Neural cell (in vitro differentiated cells): Measurements from ENCODE around the gene MAST1.

Experiments used
- RAD21 ChIP-seq: fragments of 450-650 bp; conservative IDR thresholded peaks from 2 replicates; pipeline ENCODE4 v1.6.1; 2014; ENCODE audit warnings: antibody characterized with exemption, mild to moderate bottlenecking, moderate library complexity
- TAF1 ChIP-seq: IDR thresholded peaks from 2 replicates; pipeline ENCODE4 v1.6.1; 2012; ENCODE audit warnings: low read depth
- TF ChIP-seq, protein P1 (sequence below): fragments of 450-650 bp; IDR thresholded peaks from 2 replicates; pipeline ENCODE4 v1.5.1; 2014; ENCODE audit warnings: antibody characterized with exemption, mild to moderate bottlenecking, moderate library complexity; ENCODE audit not compliant: poor library complexity, severe bottlenecking
- TF ChIP-seq, protein P2 (sequence below): IDR thresholded peaks from 2 replicates; pipeline ENCODE4 v1.6.1; 2012; ENCODE audit warnings: borderline replicate concordance

DNA sequence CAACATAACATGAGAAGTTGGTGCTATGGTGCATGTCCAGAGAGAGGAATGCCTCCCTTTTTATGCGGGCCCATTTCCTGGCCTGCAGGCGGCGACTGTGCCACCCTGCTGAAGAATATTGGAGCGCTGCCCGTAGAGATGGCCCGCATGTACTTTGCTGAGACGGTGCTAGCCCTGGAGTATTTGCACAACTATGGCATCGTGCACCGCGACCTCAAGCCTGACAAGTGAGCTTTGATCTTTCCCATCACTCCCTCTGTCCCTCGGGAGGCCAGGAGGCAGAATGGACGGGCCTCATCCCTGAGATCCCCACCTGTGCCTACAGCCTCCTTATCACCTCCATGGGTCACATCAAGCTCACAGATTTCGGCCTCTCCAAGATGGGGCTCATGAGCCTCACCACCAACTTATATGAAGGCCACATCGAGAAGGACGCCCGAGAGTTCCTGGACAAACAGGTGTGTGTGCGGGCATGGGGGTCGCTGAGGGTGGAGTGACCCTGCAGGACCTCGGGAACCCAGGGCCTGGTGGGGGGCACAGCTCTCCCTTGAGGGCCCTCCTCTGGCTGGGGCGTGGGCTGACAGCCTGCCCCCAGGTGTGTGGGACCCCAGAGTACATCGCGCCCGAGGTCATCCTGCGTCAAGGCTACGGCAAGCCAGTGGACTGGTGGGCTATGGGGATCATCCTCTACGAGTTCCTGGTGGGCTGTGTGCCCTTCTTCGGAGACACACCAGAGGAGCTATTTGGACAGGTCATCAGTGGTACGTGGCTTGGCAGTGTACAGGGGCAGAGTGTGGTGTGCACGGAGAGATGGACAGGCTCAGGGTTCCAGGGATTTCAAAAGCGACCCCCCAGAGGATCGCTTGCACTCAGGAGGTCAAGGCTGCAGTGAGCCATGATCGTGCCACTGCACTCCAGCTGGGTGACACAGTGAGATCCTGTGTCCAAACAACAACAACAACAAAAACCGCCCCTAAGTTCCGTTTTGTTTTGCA, 26.7 kb downstream of the MAST1 start:
- TF ChIP-seq, protein P1, sequence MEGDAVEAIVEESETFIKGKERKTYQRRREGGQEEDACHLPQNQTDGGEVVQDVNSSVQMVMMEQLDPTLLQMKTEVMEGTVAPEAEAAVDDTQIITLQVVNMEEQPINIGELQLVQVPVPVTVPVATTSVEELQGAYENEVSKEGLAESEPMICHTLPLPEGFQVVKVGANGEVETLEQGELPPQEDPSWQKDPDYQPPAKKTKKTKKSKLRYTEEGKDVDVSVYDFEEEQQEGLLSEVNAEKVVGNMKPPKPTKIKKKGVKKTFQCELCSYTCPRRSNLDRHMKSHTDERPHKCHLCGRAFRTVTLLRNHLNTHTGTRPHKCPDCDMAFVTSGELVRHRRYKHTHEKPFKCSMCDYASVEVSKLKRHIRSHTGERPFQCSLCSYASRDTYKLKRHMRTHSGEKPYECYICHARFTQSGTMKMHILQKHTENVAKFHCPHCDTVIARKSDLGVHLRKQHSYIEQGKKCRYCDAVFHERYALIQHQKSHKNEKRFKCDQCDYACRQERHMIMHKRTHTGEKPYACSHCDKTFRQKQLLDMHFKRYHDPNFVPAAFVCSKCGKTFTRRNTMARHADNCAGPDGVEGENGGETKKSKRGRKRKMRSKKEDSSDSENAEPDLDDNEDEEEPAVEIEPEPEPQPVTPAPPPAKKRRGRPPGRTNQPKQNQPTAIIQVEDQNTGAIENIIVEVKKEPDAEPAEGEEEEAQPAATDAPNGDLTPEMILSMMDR, result no peak
- TF ChIP-seq, protein P2, sequence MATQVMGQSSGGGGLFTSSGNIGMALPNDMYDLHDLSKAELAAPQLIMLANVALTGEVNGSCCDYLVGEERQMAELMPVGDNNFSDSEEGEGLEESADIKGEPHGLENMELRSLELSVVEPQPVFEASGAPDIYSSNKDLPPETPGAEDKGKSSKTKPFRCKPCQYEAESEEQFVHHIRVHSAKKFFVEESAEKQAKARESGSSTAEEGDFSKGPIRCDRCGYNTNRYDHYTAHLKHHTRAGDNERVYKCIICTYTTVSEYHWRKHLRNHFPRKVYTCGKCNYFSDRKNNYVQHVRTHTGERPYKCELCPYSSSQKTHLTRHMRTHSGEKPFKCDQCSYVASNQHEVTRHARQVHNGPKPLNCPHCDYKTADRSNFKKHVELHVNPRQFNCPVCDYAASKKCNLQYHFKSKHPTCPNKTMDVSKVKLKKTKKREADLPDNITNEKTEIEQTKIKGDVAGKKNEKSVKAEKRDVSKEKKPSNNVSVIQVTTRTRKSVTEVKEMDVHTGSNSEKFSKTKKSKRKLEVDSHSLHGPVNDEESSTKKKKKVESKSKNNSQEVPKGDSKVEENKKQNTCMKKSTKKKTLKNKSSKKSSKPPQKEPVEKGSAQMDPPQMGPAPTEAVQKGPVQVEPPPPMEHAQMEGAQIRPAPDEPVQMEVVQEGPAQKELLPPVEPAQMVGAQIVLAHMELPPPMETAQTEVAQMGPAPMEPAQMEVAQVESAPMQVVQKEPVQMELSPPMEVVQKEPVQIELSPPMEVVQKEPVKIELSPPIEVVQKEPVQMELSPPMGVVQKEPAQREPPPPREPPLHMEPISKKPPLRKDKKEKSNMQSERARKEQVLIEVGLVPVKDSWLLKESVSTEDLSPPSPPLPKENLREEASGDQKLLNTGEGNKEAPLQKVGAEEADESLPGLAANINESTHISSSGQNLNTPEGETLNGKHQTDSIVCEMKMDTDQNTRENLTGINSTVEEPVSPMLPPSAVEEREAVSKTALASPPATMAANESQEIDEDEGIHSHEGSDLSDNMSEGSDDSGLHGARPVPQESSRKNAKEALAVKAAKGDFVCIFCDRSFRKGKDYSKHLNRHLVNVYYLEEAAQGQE, result no peak
- TF ChIP-seq RAD21, result no peak
- TF ChIP-seq TAF1, result no peak
